CD8-positive, alpha-beta memory T cell (primary cell): ENCODE measurements around the gene LRRC28. TPM values are rescaled to one million over a fixed set of nuclear protein-coding genes. Genes with fewer than 3 reads are reported as not detected.
A peak's percentile ranks its signal among the peaks of the same experiment; 100 is the strongest.

Experiments
- CTCF ChIA-PET: fragments of 350-600 bp; sonication (Branson Sonifier 250); formaldehyde crosslinking; loops from one replicate; lab custom pipeline; 2021; ENCODE audit warnings: antibody characterized with exemption; lab: Charles Lee
- POLR2A ChIA-PET: fragments of 350-600 bp; sonication (Branson Sonifier 250); formaldehyde crosslinking; loops from one replicate; lab custom pipeline; 2021; ENCODE audit warnings: antibody characterized with exemption; lab: Charles Lee
- DNase-seq, 5 donors: peaks; one replicate each; pipeline versions ENCODE4 v3.0.0 to v3.0.0-alpha.2; 2020 to 2022; ENCODE audit warnings: mixed read lengths in 1 of 5
- H3K27ac ChIP-seq: one replicate; pipeline ENCODE4 v1.7.0; 2013; ENCODE audit warnings: low read depth, mild to moderate bottlenecking, low read length, moderate library complexity
- H3K27me3 ChIP-seq: 2 replicates; pipeline ENCODE4 v1.7.0; 2013; ENCODE audit warnings: low read length, mild to moderate bottlenecking; ENCODE audit not compliant: insufficient read depth, poor library complexity, severe bottlenecking
- H3K36me3 ChIP-seq: 2 replicates; pipeline ENCODE4 v1.7.0; 2013; ENCODE audit warnings: mild to moderate bottlenecking, low read length, moderate library complexity; ENCODE audit not compliant: insufficient read depth
- H3K4me1 ChIP-seq: 2 replicates; pipeline ENCODE4 v1.7.0; 2013; ENCODE audit warnings: mild to moderate bottlenecking, low read length, moderate library complexity; ENCODE audit not compliant: insufficient read depth
- H3K4me3 ChIP-seq: 2 replicates; pipeline ENCODE4 v1.7.0; 2013; ENCODE audit warnings: mild to moderate bottlenecking, low read length
- H3K9me3 ChIP-seq: 2 replicates; pipeline ENCODE4 v1.7.0; 2013; ENCODE audit warnings: mild to moderate bottlenecking, low read length
- H3K27ac Mint-ChIP-seq, 8 donors: one replicate each; pipeline ENCODE4 v1.8.0; 2020 to 2021; ENCODE audit warnings: mixed read lengths in 8 of 8, mild to moderate bottlenecking in 6 of 8, inconsistent platforms in 3 of 8, moderate library complexity in 3 of 8
- H3K27me3 Mint-ChIP-seq, 2 donors: one replicate each; pipeline ENCODE4 v1.8.0; 2020 to 2021; ENCODE audit warnings: mixed read lengths in 2 of 2, mild to moderate bottlenecking in 1 of 2, moderate library complexity in 1 of 2
- H3K36me3 Mint-ChIP-seq, 3 donors: one replicate each; pipeline ENCODE4 v1.8.0; 2020 to 2021; ENCODE audit warnings: mixed read lengths in 3 of 3, inconsistent platforms in 1 of 3, mild to moderate bottlenecking in 1 of 3
- H3K4me1 Mint-ChIP-seq, 3 donors: one replicate each; pipeline ENCODE4 v1.8.0; 2020 to 2021; ENCODE audit warnings: mixed read lengths in 3 of 3, inconsistent platforms in 1 of 3, mild to moderate bottlenecking in 1 of 3
- H3K4me3 Mint-ChIP-seq, 7 donors: one replicate each; pipeline ENCODE4 v1.8.0; 2020 to 2021; ENCODE audit warnings: mixed read lengths in 7 of 7, mild to moderate bottlenecking in 6 of 7, moderate library complexity in 4 of 7, inconsistent platforms in 2 of 7
- H3K9me3 Mint-ChIP-seq, 5 donors: one replicate each; pipeline ENCODE4 v1.8.0; 2020 to 2022; ENCODE audit warnings: mixed read lengths in 5 of 5, mild to moderate bottlenecking in 3 of 5, moderate library complexity in 2 of 5, inconsistent platforms in 1 of 5
- polyA plus RNA-seq: library from polyadenylated mRNA; unstranded; fragments of 300-500 nt; fragmentation: Illumina TruSeq; gene quantifications from one replicate; pipeline ENCODE4 v1.2.3, GENCODE V29; 2021
- total RNA-seq, 2 experiments: library from RNA; stranded (reverse); gene quantifications; one replicate each; pipeline ENCODE4 v1.2.3, GENCODE V29; 2021

LRRC28 gene
- total and polyA plus RNA-seq, 3 experiments from 2014 or later: 18.0 to 28.4 (median 19.4) TPM

DNA sequence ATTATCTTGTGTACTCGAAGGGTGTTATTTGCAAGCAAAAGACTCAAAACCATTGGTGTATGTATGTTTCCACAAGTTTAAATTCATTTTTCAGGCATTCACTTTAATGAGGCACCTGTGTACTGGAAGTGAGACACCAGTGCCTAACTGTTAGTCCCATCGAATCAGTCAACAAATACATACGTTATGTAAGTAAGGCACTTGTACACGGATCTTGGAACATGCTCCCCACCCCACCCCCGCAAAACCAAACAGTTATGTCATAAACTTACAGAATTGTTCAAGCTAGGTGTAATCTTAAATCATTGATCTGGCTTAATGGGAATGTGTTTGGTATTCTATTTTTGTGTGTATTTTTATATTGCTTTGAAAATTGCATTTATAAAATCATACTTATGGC is 17.1 kb downstream of the LRRC28 start:
- POLR2A ChIA-PET: no interaction called here
- Histone ChIP-seq H3K9me3 (no peaks in the 10 kb centered on the region), H3K27me3 (no peaks in the 10 kb centered on the region), H3K4me3 (no peak overlapping the region), H3K27ac (no peak overlapping the region), H3K4me1 (no peaks in the 10 kb centered on the region), H3K36me3 (no peaks in the 10 kb centered on the region)
- DNase-seq: no peak
- peaks cover 0 to 6% (median 1%) of the 10 kb centered on the region in 3 donors for H3K4me1 Mint-ChIP-seq
- no peaks in the 10 kb centered on the region for H3K36me3 Mint-ChIP-seq
- H3K9me3 Mint-ChIP-seq: no peaks in the 10 kb centered on the region
- no peaks in the 10 kb centered on the region for H3K27me3 Mint-ChIP-seq
- no peak overlapping the region for H3K4me3 Mint-ChIP-seq
- CTCF ChIA-PET: no interaction called here
- peak overlapping the region in 2 of 8 donors; percentile 4 to 43 for H3K27ac Mint-ChIP-seq

DNA sequence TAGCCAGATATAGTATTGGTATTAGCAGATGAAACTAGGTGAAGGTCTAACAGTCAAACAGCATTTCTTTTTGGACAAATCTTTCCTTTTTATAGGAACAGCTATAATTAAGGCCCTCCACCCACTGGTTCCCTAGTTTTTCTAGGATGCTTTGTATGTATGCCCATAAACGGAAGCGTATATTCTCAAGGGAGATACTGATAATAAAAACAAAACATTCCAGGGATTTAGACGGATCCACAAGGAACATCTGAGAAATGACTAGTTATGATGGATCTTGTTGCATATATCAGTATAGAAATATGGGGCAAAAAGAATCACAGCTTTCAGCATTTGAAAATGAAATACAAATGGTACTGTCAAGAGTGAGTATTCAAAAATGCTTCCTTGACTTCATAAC is 22.5 kb downstream of the LRRC28 start:
- Histone ChIP-seq H3K27me3 (no peaks in the 10 kb centered on the region), H3K27ac (no peak overlapping the region), H3K4me3 (no peak overlapping the region), H3K4me1 (no peaks in the 10 kb centered on the region), H3K36me3 (no peaks in the 10 kb centered on the region), H3K9me3 (no peaks in the 10 kb centered on the region)
- Mint-ChIP-seq H3K9me3 (no peaks in the 10 kb centered on the region), H3K36me3 (peaks cover 0 to 4% (median 0%) of the 10 kb centered on the region in 3 donors), H3K4me1 (peaks cover under 1 to 2% (median under 1%) of the 10 kb centered on the region in 3 donors), H3K27ac (no peak overlapping the region), H3K27me3 (no peaks in the 10 kb centered on the region), H3K4me3 (no peak overlapping the region)
- no peak for DNase-seq
- POLR2A ChIA-PET: no interaction called here
- CTCF ChIA-PET: interaction anchor here (1.3 to 7.5 kb wide), 7 partner anchors 10 to 483 kb away, joined by 3 to 52 read pairs (median 9); partner anchors contain the start of gene LYSMD4

DNA sequence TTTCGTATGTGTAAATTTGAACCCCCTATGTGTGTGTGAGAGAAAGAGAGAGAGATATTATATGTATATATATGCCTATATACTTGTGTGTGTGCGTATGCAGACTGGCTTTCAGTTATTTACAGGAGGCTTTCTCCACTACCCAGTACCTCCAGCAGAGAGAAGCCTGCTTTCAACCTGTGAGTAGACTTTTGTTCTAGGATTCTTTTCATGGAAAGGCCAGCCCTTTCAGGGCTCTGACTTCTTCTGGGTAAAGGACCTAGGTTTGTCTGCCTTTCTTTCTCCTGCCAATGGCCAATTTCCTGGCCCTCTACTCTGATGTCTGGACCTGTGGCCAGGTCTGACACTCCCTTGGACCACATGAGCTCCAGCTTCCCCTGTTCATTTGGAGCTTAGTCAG is 23.8 kb downstream of the LRRC28 start:
- H3K36me3 Mint-ChIP-seq: peaks cover 4 to 15% (median 7%) of the 10 kb centered on the region in 3 donors

DNA sequence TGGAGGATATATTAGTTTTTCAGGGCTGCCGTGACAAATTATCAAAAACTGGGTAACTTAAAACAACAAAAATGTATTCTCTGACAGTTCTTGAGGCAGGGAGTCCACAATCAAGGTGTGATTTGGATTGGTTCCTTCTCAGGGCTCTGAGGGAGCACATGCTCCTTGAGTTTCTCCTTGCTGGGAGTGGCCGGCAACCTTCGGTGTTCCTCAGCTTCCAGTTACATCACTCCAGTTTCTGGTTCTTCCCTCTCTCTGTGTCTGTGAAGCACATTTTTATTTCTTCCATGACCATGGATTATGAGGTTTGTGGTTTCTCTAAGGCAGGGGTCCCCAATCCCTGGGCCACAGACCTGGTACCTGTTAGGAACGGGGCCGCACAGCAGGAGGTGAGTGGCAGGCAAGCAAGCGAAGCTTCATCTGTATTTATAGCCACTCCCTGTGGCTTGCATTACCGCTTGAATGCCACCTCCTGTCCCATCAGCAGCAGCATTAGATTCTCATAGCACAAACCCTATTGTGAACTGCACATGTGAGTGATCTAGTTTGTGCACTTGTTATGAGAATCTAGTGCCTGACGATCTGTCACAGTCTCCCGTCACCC is 24.3 kb downstream of the LRRC28 start:
- no peak for DNase-seq
- Mint-ChIP-seq H3K4me3 (no peak overlapping the region), H3K27me3 (no peaks in the 10 kb centered on the region), H3K4me1 (peaks cover 12 to 19% (median 18%) of the 10 kb centered on the region in 3 donors), H3K27ac (no peak overlapping the region), H3K36me3 (peaks cover 5 to 16% (median 8%) of the 10 kb centered on the region in 3 donors), H3K9me3 (no peaks in the 10 kb centered on the region)
- H3K36me3 ChIP-seq: no peaks in the 10 kb centered on the region
- no peaks in the 10 kb centered on the region for H3K4me1 ChIP-seq
- H3K4me3 ChIP-seq: no peak overlapping the region
- H3K9me3 ChIP-seq: no peaks in the 10 kb centered on the region
- no peak overlapping the region for H3K27ac ChIP-seq
- ChIA-PET POLR2A (no interaction called here), CTCF (interaction anchor here (1.6 to 7.5 kb wide), 2 partner anchors 428 to 479 kb away, joined by 3 to 52 read pairs; no protein-coding TSS in a partner anchor)
- H3K27me3 ChIP-seq: no peaks in the 10 kb centered on the region

More for the DNA sequence above, 23.8 kb downstream of the LRRC28 start:
- no peak overlapping the region for H3K4me3 Mint-ChIP-seq
- H3K27ac Mint-ChIP-seq: no peak overlapping the region
- no peak overlapping the region for H3K4me3 ChIP-seq
- no peak overlapping the region for H3K27ac ChIP-seq
- H3K9me3 Mint-ChIP-seq: no peaks in the 10 kb centered on the region
- H3K36me3 ChIP-seq: no peaks in the 10 kb centered on the region
- CTCF ChIA-PET: interaction anchor here (1.6 to 7.5 kb wide), 2 partner anchors 429 to 480 kb away, joined by 3 to 52 read pairs; no protein-coding TSS in a partner anchor
- no peaks in the 10 kb centered on the region for H3K4me1 ChIP-seq
- POLR2A ChIA-PET: no interaction called here
- H3K27me3 ChIP-seq: no peaks in the 10 kb centered on the region
- H3K4me1 Mint-ChIP-seq: peaks cover 11 to 13% (median 13%) of the 10 kb centered on the region in 3 donors
- no peaks in the 10 kb centered on the region for H3K9me3 ChIP-seq
- DNase-seq: no peak
- H3K27me3 Mint-ChIP-seq: no peaks in the 10 kb centered on the region

DNA sequence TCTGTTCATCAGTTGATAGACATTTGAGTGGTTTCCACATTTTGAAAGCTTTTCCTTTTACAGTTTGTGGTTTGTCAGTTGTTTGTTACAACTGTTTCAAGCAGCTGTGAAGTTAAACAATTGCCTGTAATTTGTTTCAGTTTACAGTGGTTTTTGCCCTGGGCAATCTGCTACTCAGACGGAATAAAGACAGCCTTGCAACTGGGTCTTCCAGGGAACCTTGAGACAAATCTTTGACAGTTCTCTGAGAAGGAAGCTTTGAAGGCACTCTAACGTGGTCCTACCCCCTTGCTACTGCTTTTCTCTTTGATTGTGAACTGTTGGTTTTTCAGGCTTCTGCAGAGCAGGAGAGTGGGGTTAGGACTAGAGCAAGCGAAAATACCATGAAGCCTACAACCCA is 28.0 kb downstream of the LRRC28 start:
- no peak overlapping the region for H3K27ac ChIP-seq
- Mint-ChIP-seq H3K27me3 (no peaks in the 10 kb centered on the region), H3K9me3 (no peaks in the 10 kb centered on the region), H3K4me3 (peak overlapping the region in 1 of 7 donors; percentile 29), H3K36me3 (peaks cover 8 to 16% (median 8%) of the 10 kb centered on the region in 3 donors), H3K27ac (no peak overlapping the region), H3K4me1 (peaks cover 12 to 21% (median 20%) of the 10 kb centered on the region in 3 donors)
- no peak overlapping the region for H3K4me3 ChIP-seq
- CTCF ChIA-PET: no interaction called here
- no peaks in the 10 kb centered on the region for H3K9me3 ChIP-seq
- no peaks in the 10 kb centered on the region for H3K27me3 ChIP-seq
- POLR2A ChIA-PET: no interaction called here
- H3K4me1 ChIP-seq: no peaks in the 10 kb centered on the region
- no peaks in the 10 kb centered on the region for H3K36me3 ChIP-seq
- no peak for DNase-seq

DNA sequence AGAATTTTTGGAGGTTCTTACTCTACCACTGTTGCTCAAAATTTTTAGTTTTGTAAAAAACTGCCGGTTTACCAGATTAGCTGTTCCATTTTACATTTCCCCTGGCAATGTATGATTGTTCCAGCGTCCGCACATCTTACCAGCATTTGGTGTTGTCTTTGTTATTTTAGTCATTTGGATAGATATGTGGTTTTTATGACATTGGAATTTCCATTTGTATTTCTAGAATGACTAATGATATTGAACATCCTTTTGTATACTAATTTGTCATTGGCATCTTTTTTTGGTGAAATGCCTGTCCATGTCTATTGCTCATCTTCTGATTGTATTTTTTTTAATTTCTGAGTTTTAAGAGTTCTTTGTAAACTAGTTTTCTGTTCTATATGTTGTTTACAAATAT is 28.5 kb downstream of the LRRC28 start:
- Mint-ChIP-seq H3K9me3 (no peaks in the 10 kb centered on the region), H3K4me3 (no peak overlapping the region), H3K27me3 (no peaks in the 10 kb centered on the region), H3K27ac (peak overlapping the region in 2 of 8 donors; percentile 5 to 22), H3K4me1 (peaks cover 12 to 21% (median 20%) of the 10 kb centered on the region in 3 donors), H3K36me3 (peaks cover 11 to 16% (median 13%) of the 10 kb centered on the region in 3 donors)
- ChIA-PET POLR2A (no interaction called here), CTCF (no interaction called here)
- no peaks in the 10 kb centered on the region for H3K27me3 ChIP-seq
- no peak for DNase-seq
- no peaks in the 10 kb centered on the region for H3K9me3 ChIP-seq
- H3K4me3 ChIP-seq: no peak overlapping the region
- no peaks in the 10 kb centered on the region for H3K4me1 ChIP-seq
- no peak overlapping the region for H3K27ac ChIP-seq
- H3K36me3 ChIP-seq: no peaks in the 10 kb centered on the region

DNA sequence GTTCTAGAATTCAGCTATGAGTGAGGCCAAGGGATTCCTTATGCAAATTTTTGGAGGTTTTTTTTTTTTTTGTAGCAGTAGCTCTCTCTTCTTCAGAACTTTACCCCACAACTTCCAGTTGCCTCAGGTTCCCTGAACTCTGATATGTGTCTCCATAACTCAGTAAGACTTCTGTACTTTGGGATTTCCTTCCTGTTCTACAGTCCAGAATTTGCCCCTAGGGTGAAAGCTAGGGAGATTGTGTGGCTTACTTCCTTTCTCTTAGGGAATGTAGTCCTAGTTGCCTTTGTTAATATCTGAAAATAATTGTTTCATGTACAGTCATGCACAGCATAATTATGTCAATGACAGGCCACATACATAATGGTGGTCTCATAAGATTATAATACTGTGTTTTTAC is 30.8 kb downstream of the LRRC28 start:
- POLR2A ChIA-PET: no interaction called here
- H3K4me1 Mint-ChIP-seq: peaks cover 12 to 21% (median 20%) of the 10 kb centered on the region in 3 donors
- H3K27me3 Mint-ChIP-seq: no peaks in the 10 kb centered on the region
- H3K36me3 Mint-ChIP-seq: peaks cover 13 to 16% (median 13%) of the 10 kb centered on the region in 3 donors
- H3K27ac Mint-ChIP-seq: no peak overlapping the region
- Histone ChIP-seq H3K27ac (no peak overlapping the region), H3K4me1 (no peaks in the 10 kb centered on the region), H3K4me3 (no peak overlapping the region), H3K36me3 (no peaks in the 10 kb centered on the region), H3K9me3 (no peaks in the 10 kb centered on the region), H3K27me3 (no peaks in the 10 kb centered on the region)
- H3K9me3 Mint-ChIP-seq: no peaks in the 10 kb centered on the region
- no peak overlapping the region for H3K4me3 Mint-ChIP-seq
- CTCF ChIA-PET: interaction anchor here (1.8 kb wide), 2 partner anchors 9 to 422 kb away, joined by 7 to 13 read pairs; no protein-coding TSS in a partner anchor
- DNase-seq: no peak

DNA sequence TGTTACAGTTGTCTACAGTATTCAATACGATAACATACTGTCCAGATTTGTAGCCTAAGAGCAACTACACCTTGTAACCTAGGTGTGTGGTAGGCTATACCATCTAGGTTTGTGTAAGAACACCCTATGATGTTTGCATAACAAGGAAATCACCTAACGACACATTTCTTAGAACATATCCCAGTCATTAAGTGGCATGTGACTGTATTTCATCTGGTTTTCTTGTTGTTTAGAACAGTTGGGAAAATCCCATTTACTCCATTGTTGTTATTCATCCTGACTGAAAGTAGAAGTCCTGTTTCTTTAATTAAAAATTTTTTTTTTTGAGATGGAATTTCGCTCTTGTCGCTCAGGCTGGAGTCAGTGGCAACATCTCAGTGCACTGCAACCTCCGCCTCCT is 31.3 kb downstream of the LRRC28 start:
- H3K36me3 Mint-ChIP-seq: peaks cover 13 to 16% (median 13%) of the 10 kb centered on the region in 3 donors
- no peaks in the 10 kb centered on the region for H3K9me3 Mint-ChIP-seq
- no peak for DNase-seq
- peaks cover 11 to 21% (median 20%) of the 10 kb centered on the region in 3 donors for H3K4me1 Mint-ChIP-seq
- H3K36me3 ChIP-seq: no peaks in the 10 kb centered on the region
- H3K27me3 Mint-ChIP-seq: no peaks in the 10 kb centered on the region
- POLR2A ChIA-PET: no interaction called here
- no peak overlapping the region for H3K27ac ChIP-seq
- no peaks in the 10 kb centered on the region for H3K9me3 ChIP-seq
- H3K4me1 ChIP-seq: no peaks in the 10 kb centered on the region
- H3K4me3 ChIP-seq: no peak overlapping the region
- H3K27ac Mint-ChIP-seq: no peak overlapping the region
- CTCF ChIA-PET: no interaction called here
- H3K27me3 ChIP-seq: no peaks in the 10 kb centered on the region
- H3K4me3 Mint-ChIP-seq: no peak overlapping the region
